ENCODE data around the gene OR13J1.

Gene OR13J1

DNA sequence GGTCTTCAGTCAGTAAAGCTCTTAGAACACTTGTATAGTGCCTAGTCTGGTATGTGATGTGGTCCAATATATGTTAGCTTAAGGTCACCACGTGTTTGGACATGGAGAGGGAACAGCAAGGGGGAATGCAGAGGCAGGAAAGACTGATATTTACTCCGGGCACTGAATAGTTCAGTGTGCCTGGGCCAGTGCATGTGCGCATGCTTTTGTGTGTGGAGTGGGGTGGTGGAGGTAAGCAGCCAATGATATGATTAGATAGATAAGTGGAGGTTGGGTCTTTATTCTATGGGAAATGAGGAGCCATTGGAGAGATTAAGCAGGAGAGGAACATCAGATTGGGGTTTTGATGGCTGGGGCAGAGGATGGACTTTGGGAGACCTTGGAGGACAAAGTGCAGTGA, 14.0 kb downstream of the OR13J1 start:
- no peak for DNase-seq

DNA sequence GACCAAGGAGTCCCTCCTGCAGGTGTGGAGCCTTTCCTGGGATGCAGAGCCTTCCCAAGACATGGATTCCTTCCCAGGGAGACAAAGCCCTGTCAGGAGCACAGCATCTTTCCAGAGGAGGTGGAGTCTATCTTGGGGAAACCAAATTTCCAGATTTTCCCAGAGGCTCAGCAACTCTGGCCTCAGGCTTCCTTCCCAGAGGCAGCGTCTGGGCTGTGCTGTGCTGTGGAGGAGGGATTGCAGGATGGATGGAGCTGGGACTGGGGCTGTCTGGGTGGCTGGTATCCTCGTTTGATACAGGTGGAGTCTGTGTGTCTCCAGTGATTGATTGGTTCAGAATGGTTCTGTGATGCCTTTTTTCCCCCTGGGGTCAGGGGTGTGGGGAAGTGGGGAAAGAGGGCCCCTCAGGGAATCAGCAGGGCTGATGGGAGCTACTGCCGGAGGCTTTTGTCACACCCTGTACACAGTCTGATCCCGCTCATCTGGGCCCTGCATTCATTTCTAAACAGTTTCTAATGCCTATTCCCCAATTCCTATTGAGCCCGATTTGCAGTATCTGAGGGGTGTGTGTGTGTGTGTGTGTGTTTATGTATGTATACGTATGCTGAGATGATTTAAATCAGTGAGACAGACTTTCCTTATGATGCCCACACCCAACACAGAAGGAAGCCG, 16.0 kb downstream of the OR13J1 start:
- no peak for DNase-seq

DNA sequence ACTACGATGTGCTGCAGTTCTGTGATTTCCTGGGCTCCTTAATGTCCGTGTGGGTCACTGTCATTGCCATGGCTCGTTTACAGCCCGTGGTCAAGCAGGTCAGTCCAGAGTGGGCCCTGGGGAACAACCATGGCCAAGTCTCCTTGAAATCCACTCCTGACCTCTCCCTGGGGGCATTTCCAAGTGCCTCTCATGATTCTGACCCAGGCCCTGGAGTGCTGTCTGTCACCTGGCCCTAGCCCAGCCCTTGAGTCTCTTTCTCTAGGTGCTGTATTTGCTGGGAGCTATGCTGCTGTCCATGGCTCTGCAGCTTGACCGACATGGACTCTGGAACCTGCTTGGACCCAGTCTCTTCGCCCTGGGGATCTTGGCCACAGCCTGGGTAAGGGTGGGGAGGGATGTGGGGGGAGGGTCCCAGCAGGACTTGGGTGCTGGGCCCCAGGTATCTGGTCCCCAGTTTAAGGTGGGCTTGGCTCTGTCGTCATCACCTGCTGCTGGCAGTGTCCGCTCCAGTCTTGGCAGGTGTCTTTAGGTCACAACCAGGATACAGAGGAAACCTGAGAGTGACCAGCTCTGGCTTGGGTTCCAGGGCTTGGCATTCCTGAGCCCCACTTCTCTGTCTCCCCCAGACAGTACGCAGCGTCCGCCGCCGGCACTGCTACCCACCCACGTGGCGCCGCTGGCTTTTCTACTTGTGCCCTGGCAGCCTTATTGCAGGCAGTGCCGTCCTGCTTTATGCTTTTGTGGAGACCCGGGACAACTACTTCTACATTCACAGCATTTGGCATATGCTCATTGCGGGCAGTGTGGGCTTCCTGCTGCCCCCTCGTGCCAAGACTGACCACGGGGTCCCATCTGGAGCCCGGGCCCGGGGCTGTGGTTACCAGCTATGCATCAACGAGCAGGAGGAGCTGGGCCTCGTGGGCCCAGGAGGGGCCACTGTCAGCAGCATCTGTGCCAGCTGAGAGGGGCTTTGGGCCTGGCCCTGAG, 17.0 kb downstream of the OR13J1 start:
- no peak for DNase-seq

DNA sequence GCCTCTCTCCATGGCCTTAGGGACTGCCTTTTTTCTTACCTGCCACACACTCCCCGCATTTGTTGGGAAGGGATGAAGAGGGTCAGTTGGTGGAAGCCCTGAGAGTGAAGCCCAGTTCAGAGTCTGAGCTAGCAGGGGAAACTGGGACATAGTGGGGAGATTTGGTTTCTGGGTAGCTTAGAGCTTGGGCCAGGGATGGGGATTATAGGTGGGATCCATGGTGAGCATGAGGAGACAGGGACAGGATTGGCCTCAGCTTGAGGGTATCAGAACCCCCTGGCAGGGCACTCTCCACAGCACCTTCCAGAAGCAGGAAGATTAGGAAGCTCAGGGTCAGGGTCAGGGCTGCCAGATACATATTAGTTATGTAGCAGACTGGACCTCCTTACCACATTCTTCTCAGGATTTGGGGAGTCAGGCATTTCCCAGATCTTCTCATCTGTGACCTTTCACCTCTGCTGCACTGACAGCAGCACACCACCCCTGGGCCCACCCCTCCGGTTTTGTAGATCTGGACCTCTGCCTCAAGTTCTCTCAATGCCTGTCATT, 17.9 kb downstream of the OR13J1 start:
- DNase-seq = no peak

DNA sequence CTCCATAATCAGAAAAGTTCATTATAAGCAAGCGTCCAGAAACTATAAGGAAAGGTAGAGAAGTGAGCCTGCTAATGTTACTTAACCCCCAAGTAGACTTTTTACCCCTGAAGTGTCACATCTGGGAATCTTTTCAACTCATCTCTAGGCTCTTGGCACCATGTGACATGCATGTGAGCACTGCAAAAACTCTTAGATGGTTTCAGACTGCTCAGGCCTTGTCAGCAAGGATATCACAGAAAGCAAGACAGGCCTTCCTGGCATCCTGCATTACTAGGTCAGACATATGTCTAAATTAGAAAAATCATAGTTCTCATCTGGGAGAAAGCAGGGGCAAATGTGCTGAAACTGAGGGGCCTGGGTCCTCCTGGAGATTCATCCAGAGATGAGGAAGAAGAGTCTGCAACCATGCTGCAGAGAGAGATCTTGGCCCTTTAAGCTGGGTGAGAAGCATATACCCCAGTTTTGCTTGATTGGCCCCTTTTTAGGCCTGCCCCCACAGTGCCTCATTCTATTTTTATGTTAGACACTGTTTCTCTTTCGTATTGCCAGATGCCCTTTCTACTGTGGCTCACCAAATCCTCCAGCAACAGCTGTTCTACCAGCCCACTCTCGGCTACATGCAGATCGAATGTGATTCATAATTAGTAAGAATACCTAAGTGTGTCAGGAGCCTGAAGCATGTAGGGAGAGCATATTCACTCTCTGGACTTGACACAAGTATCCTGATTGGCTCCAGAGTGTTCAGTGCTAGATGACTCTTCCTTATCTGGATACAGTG, 22.2 kb downstream of the OR13J1 start:
- no peak for DNase-seq

DNA sequence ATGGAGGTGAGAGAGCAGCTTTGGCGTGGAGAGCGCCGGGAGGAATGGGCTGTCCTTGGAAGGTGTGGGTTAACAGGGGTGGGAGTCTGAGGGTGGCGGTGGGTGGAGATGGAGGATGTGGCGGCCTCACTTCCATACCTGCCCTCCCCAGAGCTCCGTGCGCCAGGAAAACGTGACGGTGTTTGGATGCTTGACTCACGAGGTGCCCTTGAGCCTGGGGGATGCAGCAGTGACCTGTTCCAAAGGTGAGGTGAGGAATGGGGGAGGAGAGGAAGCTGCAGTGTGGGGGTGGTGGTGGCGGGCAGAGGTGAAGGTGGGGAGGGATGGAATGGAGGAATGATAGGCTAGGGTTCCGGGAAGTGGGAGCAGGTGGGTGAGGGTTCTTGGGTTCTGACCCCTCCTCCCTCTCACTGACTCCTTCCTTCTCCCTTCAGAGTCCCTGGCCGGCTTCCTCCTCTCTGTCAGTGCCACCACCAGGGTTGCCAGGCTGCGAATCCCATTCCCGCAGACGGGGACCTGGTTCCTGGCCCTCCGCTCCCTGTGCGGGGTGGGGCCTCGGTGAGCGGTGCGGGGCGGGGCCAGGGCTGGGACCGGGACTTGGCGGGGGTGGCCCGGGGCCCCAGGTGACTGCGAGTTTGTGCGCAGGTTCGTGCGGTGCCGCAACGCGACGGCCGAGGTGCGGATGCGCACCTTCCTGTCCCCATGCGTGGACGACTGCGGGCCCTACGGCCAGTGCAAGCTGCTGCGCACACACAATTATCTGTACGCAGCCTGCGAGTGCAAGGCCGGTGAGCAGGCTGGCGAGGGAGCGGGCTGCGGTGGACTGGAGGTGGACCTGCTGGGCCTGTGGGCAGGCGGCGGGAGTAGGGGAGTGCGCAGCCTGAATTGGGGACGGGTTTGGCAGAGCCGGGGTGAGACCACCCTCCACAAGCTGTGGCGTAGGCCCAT, 24.1 kb downstream of the OR13J1 start:
- DNase-seq = no peak

DNA sequence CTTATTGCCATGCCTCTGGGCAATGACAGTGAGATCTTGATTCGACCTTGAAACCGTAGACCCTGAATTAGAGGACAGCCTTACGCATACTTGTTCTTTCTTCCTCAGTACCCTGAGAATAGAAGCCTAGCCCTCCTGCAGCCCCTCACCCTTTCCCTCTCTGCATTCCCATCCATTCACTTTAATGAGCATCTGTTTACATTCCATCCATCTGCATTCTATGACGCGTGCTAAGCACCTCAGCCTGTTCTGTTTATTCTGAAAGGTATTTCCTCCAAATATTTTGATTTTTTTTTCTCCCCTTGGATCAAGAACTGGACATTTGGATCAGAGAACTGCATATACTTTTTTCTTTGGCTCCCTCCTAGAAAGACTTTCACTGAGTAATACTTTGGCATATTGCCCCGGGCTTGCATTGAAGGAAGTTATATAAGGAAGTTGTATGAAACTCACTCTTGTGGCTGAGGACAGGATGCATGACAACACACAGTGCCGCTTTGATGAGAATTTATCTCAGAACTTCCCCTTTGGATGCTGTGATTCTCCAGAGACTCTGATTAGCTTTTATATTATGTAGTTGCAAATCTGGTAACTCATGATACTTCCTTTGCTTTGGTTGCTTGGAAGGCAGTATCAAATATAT, 25.5 kb downstream of the OR13J1 start:
- DNase-seq = peak; percentile 54

DNA sequence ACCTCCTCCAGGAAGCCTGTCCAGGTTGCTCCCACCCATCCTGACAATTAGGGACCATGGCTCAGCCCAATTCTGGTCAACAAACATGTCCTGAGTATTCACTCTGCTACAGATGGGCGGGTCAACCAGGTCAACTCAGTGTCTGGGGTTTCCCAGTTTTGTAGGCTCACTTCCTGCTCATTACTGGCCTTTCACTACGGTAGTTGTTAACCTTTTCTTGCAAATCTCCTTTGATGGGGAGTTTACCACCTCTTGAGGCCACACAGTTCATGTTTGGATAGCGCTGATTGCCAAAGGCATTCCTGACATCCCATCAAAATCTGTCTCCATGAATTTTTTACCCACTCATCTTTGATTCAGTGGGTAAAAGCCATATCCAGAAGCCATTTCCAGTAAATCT, 27.4 kb downstream of the OR13J1 start:
- no peak for DNase-seq

DNA sequence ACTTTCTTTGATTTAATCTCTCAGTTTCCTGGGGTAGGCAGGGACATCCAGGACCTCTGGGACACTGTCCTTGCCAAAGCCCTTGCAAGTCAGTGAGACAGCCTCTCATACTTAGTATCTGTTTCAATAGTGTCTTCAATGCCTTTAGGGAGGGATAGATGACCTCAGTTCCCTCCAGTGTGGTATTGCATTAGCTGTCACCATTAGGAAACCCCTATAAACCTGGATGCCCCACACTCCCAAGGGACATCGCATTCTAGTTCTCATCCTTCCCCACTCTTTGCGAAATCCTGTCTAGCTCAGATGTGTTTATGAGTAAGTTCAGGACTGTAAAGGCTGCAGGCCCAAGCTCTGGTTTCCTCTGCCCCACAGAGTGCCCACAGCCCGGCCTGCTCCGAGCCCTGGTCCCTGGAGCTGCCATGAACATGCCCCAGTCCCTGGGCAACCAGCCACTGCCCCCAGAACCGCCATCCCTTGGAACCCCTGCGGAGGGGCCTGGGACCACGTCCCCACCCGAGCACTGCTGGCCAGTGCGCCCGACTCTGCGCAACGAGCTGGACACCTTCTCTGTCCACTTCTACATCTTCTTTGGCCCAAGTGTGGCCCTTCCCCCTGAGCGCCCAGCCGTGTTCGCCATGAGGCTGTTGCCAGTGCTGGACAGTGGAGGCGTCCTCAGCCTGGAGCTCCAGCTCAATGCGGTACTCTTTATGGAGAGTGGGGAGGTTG, 28.0 kb downstream of the OR13J1 start:
- DNase-seq = no peak

DNA sequence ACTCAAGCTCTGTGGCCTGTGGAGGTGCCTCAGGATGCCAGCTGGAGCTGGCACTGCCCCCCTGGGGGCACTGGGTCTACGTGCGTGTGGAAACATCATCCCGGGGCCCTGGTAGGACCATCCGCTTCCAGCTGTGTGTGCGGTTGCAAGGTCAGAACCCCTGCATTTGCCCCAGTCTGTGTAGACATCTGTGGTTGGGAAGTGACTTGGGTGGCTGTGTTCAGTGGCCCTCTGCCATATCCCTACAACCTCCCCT, 28.6 kb downstream of the OR13J1 start:
- DNase-seq = no peak

DNA sequence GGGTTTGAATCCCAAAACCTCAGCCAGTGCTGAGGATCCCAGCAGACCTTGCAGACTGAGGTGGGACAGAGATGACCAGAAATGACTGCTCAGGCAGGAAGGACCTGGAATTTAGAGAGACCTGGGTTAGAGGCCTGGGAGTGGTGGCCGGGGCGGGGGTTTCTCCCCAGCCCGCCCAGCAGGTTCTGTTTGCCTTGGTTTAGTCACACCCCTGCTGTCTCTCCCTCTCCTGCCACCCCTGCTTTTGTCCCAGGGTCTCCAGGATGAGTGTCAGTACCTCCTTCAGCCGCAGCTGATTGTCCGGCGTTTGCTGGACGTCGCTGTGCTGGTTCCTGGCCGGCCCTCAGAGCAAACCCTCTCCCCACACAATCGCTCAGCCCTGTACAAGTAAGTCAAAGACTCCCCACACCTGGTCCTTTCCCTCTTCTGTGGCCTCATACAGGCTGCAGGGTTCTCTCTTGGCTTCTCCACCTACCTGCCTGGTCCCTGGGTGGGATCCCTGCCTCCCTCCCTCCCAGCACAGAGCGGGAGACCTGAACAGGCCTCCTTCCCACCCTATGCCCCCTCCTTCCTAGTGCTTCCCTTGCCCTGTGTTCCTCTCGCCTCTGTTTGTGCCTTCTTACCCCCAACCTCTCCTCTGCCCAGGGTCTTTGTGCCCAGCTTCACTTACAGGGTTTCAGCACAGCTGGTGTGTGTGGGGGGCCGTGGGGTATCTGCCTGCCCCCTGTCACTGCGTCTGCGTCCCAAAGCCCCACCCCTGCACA, 29.1 kb downstream of the OR13J1 start:
- DNase-seq = no peak

DNA sequence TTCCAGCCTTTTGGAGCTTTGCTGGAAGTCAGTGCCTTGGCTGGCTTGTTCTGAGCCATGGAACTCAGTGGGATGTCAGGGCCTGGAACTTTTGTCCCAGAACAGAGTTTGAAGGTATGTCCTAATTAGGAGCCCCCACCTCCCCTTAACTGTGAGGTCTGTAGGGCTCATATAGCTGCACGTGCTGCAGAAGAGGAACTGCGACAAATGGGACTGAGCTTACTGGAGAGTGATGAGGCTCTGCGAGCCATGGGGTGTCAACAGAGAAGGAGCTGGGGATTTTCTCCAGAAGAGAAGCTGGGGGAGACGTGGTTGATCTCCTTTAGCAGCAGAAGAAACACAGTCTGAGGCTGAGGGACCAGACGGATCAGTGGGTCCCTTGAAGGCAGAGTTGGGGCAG, 30.3 kb downstream of the OR13J1 start:
- DNase-seq = no peak

DNA sequence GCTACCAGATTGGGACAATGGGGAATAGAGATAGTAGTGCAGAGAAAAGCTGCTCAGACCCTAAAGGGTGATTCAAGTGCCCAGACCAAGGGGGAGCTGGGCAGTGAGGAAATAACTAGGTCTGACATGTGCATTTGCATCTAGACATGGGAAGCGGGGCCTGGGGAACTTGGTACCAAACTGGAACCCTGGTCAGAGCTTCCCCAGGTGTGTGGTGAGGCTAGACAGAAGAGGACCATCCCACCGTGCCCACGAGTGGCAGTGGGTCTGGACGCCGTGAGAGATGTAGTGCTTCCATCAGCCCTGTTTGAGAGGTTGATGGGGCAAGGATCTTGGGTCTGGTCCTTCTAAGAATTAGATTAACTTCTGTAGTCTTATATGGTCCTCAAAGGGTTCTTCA, 33.6 kb downstream of the OR13J1 start:
- DNase-seq = no peak

DNA sequence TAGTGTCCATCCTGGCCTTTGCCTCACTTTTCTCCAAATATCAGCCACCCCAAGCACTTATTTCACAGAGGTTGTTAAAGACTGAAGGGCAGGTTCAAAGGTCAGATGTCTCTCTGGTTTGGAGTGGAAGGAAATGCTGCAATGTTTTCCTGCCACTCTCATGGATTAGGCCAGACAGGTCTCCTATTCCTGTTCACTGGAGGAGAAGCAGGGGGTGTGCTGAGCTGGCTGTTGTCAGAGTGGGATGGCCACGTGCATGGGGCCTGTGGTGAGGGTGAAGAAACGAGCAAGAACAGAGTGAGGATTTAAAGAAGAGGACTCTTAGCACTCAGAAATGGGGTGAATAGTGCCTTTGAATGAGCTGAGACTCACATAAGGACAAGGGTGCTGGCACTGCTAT, 34.4 kb downstream of the OR13J1 start:
- DNase-seq = no peak

DNA sequence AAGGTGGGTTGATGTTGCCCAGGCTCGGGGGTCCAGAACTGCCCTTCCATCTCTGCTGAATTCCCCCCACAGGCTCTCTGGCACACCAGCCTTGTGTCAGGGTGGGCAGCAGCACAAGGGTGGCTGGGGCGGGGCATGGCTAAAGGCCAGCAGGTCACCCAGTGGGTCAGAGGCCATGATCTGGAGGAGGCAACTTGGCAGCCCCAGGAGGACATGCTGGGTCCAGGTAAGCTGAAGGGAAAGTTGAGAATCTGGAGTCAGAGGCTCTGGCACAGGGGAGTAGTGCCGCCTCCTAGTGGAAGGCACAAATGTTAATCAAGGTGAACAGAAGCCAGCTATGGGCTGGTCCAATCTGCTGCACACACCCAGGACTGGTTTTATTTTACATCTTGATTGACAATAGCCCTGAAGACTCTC, 35.0 kb downstream of the OR13J1 start:
- DNase-seq = no peak

DNA sequence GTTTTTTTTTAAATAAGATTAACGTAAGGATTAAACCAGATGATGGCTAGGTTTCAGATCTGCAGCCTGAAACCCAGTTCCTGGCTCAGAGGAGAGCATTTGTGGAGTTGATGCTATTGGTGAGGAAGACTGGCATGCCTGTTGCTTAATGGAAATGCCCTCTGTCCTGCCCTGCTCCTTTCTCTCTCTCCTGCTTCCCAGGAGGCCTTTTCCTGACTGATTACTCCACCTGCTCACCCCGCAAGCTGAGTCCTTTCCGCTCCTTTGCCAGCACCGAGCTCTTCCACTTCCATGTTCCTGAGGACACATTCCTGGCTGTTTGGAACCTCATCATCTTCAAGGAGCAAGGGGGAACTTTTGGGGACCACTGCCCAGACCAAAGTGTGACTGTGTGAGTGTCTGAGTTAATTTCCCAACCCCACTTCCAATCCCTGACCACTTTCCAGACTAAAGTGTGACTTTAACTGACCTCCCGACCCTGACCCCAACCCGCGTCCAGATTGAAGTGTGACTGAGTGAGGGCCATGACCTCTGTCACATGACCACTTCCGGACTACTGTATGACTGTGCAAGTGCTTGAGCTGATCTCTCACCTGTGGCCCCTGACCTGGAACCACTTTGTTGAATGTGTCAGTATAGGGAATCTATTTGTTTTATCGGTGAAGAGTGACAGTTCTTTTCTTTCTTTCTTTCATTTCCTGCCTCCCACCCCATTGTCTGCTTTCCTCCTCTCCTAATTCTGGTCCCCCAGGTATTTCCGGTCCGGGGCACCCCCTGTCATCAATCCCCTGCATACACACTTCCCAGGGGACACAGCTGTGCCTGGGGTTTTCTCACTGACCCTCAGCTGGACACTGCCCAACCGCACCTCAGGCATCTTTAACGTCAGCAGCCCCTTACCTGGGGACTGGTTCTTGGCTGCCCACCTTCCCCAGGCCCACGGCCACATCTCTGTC, 35.7 kb downstream of the OR13J1 start:
- no peak for DNase-seq

DNA sequence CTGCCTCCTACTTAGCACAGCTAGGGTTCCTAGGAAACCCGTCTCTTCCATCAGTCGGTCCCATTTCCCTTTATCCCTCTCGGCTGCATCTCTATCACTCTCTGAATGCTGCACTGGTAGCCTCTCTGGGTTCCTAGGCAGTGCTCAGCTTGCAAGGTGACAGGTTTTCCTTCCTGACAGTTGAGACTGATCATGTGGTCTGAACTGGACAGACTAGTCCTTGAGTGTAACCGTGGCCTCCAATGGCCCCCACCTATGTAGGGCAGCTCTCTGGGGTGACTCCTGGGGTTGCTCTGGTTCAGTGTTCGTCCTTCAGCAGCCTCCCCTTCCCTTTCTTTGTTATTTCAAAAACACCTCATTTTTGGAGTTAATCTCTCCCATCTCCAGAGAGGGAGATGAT, 37.4 kb downstream of the OR13J1 start:
- DNase-seq = no peak

DNA sequence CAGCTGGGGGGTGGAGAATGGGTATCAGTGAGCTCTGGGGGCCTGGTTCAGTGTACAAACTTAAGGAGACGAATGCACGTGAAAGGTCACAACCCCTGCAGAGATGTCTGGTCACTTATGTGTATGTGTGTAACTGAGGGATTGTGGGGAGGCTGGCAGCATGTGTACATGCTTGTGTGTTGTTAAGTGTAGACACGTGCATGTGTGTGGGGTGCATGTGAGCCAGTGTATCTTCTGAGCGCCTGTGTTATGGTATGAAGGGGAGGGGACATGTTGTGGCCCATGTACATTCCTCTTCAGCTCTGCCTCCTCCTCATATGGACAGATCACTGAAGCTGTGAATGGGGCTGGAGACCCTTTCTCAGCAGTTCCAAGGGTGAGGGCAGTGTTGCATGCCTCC, 39.2 kb downstream of the OR13J1 start:
- DNase-seq = no peak

DNA sequence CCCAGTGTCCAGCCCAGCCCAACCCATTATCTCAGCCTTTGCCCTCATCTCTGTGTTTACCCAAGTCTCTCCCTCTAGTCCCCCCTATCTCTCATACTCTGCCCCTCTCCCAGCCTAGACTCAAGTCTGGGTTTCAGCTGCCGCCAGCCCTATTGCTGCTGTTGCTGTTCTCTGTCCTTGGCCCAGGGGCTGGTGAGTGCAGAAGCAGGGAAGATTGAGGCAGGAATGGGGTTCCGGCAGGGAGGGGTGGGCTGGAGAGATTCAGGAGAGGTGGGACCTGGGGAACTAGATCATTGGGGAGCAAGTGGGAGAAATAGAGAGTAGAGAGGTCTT, 40.5 kb downstream of the OR13J1 start:
- DNase-seq = no peak

Measured in CD4-positive, alpha-beta T cell treated with Interleukin-12 subunit alpha and Interleukin-12 subunit beta, for 1 hour (primary cell).